GM19099 (cell line): ENCODE data around the gene ENGASE.

Experiments
- POLR2A ChIP-seq: IDR thresholded peaks from 3 replicates; pipeline ENCODE4 v1.6.1; 2011; ENCODE audit warnings: low read depth; ENCODE audit not compliant: insufficient read length; ENCODE audit errors: extremely low read depth

Gene ENGASE

GRCh38 chr17:79057737-79058385, 16.8 kb upstream of the ENGASE start:
- TF ChIP-seq POLR2A, result no peak

GRCh38 chr17:79062691-79063090, 11.9 kb upstream of the ENGASE start:
- no peak for TF ChIP-seq POLR2A

GRCh38 chr17:79064026-79064425, 10.6 kb upstream of the ENGASE start:
- no peak for TF ChIP-seq POLR2A

GRCh38 chr17:79065105-79065670, 9.4 kb upstream of the ENGASE start:
- TF ChIP-seq POLR2A, result no peak

GRCh38 chr17:79066963-79067362, 7.7 kb upstream of the ENGASE start:
- no peak for TF ChIP-seq POLR2A

GRCh38 chr17:79070266-79070880, 4.3 kb upstream of the ENGASE start:
- TF ChIP-seq POLR2A, result no peak

GRCh38 chr17:79071161-79071740, 3.4 kb upstream of the ENGASE start:
- no peak for TF ChIP-seq POLR2A

GRCh38 chr17:79072544-79072943, 2.1 kb upstream of the ENGASE start:
- no peak for TF ChIP-seq POLR2A

- TF ChIP-seq POLR2A, result no peak
Observed at GRCh38 chr17:79073016-79073705, 1.5 kb upstream of the ENGASE start.

- no peak for TF ChIP-seq POLR2A
Observed at GRCh38 chr17:79073706-79074088, 927 bp upstream of the ENGASE start.

- TF ChIP-seq POLR2A, result no peak
Observed at GRCh38 chr17:79075446-79075750, 774 bp downstream of the ENGASE start.

- TF ChIP-seq POLR2A, result no peak
Observed at GRCh38 chr17:79075861-79076406, 1.3 kb downstream of the ENGASE start.

- TF ChIP-seq POLR2A, result no peak
Observed at GRCh38 chr17:79077587-79077986, 3.0 kb downstream of the ENGASE start.

GRCh38 chr17:79078476-79079190, 4.0 kb downstream of the ENGASE start:
- TF ChIP-seq POLR2A, result no peak
